Activated CD4-positive, alpha-beta memory T cell treated with anti-CD3 and anti-CD28 coated beads, Interleukin-2, amount 10 ng/mL, durations not matched to agents 7 days and 5 days (primary cell): ENCODE measurements around the gene ARHGAP4. TPM values are rescaled to one million over a fixed set of nuclear protein-coding genes. Genes with fewer than 3 reads are reported as not detected.

Experiments
- CTCF ChIA-PET: fragments of 350-600 bp; sonication (Branson Sonifier 250); formaldehyde crosslinking; loops from one replicate; lab custom pipeline; 2021; ENCODE audit warnings: antibody characterized with exemption, inconsistent platforms; lab: Charles Lee
- POLR2A ChIA-PET: fragments of 350-600 bp; sonication (Branson Sonifier 250); formaldehyde crosslinking; loops from one replicate; lab custom pipeline; 2021; ENCODE audit warnings: antibody characterized with exemption; lab: Charles Lee
- DNase-seq: peaks from one replicate; pipeline ENCODE4 v3.0.0-alpha.2; 2020
- H3K27ac Mint-ChIP-seq: one replicate; pipeline ENCODE4 v1.8.0; 2021; ENCODE audit warnings: mild to moderate bottlenecking, mixed read lengths
- H3K27me3 Mint-ChIP-seq: one replicate; pipeline ENCODE4 v1.8.0; 2021; ENCODE audit warnings: mixed read lengths
- H3K36me3 Mint-ChIP-seq: one replicate; pipeline ENCODE4 v1.8.0; 2021; ENCODE audit warnings: low read depth, mixed read lengths
- H3K4me1 Mint-ChIP-seq: one replicate; pipeline ENCODE4 v1.8.0; 2021; ENCODE audit warnings: mixed read lengths
- H3K4me3 Mint-ChIP-seq: one replicate; pipeline ENCODE4 v1.8.0; 2021; ENCODE audit warnings: mild to moderate bottlenecking, mixed read lengths
- H3K9me3 Mint-ChIP-seq: one replicate; pipeline ENCODE4 v1.8.0; 2021; ENCODE audit warnings: mixed read lengths
- total RNA-seq, 2 experiments: library from RNA; stranded (reverse); gene quantifications; one replicate each; pipeline ENCODE4 v1.2.3, GENCODE V29; 2021

The ARHGAP4 gene
- total RNA-seq, 2 experiments from 2014 or later, result 262 to 267 TPM

GRCh38 chrX:153908219-153908860, 17.7 kb downstream of the ARHGAP4 start:
- Mint-ChIP-seq H3K36me3 (peaks cover 13% of the 10 kb centered on the region), H3K9me3 (no peaks in the 10 kb centered on the region), H3K4me3 (no peak overlapping the region), H3K27me3 (no peaks in the 10 kb centered on the region), H3K27ac (no peak overlapping the region), H3K4me1 (peaks cover 21% of the 10 kb centered on the region)
- ChIA-PET POLR2A (interaction anchor here (1.7 to 9.4 kb wide), 2 partner anchors 17 to 58 kb away, joined by 4 to 114 read pairs; partner anchors contain the start of gene ARHGAP4), CTCF (no interaction called here)
- DNase-seq, result no peak

GRCh38 chrX:153907456-153907855, 18.6 kb downstream of the ARHGAP4 start:
- peaks cover 13% of the 10 kb centered on the region for H3K36me3 Mint-ChIP-seq
- H3K27me3 Mint-ChIP-seq, result no peaks in the 10 kb centered on the region
- H3K4me3 Mint-ChIP-seq, result no peak overlapping the region
- ChIA-PET POLR2A (interaction anchor here (1.1 to 9.4 kb wide), 5 partner anchors 10 to 126 kb away, joined by 3 to 114 read pairs (median 5); partner anchors contain the start of genes ARHGAP4, IDH3G and SSR4), CTCF (no interaction called here)
- no peaks in the 10 kb centered on the region for H3K9me3 Mint-ChIP-seq
- H3K4me1 Mint-ChIP-seq, result peaks cover 24% of the 10 kb centered on the region
- no peak overlapping the region for H3K27ac Mint-ChIP-seq
- DNase-seq, result no peak

DNA sequence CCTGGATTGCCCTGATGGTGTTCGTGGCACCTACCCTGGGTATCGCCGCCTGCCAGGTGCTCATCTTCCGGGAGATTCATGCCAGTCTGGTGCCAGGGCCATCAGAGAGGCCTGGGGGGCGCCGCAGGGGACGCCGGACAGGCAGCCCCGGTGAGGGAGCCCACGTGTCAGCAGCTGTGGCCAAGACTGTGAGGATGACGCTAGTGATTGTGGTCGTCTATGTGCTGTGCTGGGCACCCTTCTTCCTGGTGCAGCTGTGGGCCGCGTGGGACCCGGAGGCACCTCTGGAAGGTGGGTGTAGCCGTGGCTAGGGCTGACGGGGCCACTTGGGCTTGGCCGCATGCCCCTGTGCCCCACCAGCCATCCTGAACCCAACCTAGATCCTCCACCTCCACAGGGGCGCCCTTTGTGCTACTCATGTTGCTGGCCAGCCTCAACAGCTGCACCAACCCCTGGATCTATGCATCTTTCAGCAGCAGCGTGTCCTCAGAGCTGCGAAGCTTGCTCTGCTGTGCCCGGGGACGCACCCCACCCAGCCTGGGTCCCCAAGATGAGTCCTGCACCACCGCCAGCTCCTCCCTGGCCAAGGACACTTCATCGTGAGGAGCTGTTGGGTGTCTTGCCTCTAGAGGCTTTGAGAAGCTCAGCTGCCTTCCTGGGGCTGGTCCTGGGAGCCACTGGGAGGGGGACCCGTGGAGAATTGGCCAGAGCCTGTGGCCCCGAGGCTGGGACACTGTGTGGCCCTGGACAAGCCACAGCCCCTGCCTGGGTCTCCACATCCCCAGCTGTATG, 19.7 kb downstream of the ARHGAP4 start:
- H3K4me3 Mint-ChIP-seq, result no peak overlapping the region
- ChIA-PET POLR2A (interaction anchor here (0.8 to 9.4 kb wide), 6 partner anchors 11 to 459 kb away, joined by 3 to 114 read pairs (median 4); partner anchors contain the start of genes ARHGAP4, IDH3G and SSR4), CTCF (interaction anchor here (0.9 kb wide), 1 partner anchor 41 kb away, joined by 3 read pairs; no protein-coding TSS in a partner anchor)
- peaks cover 7% of the 10 kb centered on the region for H3K36me3 Mint-ChIP-seq
- DNase-seq, result no peak
- H3K9me3 Mint-ChIP-seq, result no peaks in the 10 kb centered on the region
- peaks cover 30% of the 10 kb centered on the region for H3K4me1 Mint-ChIP-seq
- no peaks in the 10 kb centered on the region for H3K27me3 Mint-ChIP-seq
- peak overlapping the region; percentile 16 for H3K27ac Mint-ChIP-seq

GRCh38 chrX:153905481-153906095, 20.5 kb downstream of the ARHGAP4 start:
- ChIA-PET CTCF (no interaction called here), POLR2A (interaction anchor here (0.8 to 9.4 kb wide), 4 partner anchors 14 to 460 kb away, joined by 3 to 114 read pairs (median 6); partner anchors contain the start of genes ARHGAP4, IDH3G and SSR4)
- H3K4me1 Mint-ChIP-seq, result peaks cover 37% of the 10 kb centered on the region

GRCh38 chrX:153903991-153904957, 21.8 kb downstream of the ARHGAP4 start, which contains the start of gene AVPR2:
TSS of gene AVPR2 (plus strand) at chrX:153904673. CDS start at chrX:153905146, 473 bp downstream.
- H3K36me3 Mint-ChIP-seq, result peaks cover 3% of the 10 kb centered on the region
- H3K4me1 Mint-ChIP-seq, result peaks cover 39% of the 10 kb centered on the region
- no peak within 1 kb of the TSS for H3K4me3 Mint-ChIP-seq
- H3K27me3 Mint-ChIP-seq, result no peaks in the 10 kb centered on the region
- H3K27ac Mint-ChIP-seq, result peak within 1 kb of the TSS; percentile 71
- no peaks in the 10 kb centered on the region for H3K9me3 Mint-ChIP-seq
- ChIA-PET CTCF (no interaction called here), POLR2A (no interaction called here)
- no peak for DNase-seq

More at GRCh38 chrX:153905481-153906095, 20.5 kb downstream of the ARHGAP4 start:
- Mint-ChIP-seq H3K4me3 (no peak overlapping the region), H3K9me3 (no peaks in the 10 kb centered on the region), H3K36me3 (peaks cover 7% of the 10 kb centered on the region), H3K27me3 (no peaks in the 10 kb centered on the region), H3K27ac (no peak overlapping the region)
- no peak for DNase-seq

DNA sequence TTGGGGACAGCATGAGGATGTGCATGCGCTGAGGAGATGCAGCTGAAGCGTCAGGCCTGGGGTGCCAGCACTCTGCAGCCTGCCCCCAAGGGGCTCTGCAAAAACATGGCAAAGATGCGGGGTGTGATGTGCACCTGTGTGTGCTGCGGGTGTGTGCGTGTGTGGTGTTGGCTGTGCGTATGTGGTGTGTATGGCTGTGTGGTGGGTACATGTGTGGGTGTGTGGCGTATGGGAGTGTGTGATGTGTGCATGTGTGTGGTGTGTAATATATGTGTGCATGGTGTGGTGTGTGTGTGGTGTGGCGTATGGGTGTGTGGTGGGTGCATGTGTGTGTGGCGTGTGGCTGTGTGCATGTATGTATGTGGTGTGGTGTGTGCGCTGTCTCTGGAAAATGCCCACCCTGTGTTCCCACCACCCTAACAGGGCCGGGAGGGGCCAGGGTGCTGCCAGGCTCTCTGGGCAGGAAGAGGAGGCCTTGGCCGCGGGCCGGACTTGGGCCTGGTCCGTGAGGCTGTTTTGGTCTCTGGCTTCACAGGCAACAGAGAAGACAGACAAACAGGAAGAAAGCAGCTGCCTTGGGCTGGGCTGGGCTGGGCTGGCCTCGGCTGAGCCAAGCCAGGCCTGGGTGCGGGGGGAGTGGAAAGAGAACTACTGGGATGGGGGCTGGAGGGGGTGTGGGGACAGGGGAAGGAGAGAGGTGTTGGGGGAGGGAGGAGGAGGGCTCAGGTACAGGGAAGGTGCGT, 22.7 kb downstream of the ARHGAP4 start:
- peaks cover 40% of the 10 kb centered on the region for H3K4me1 Mint-ChIP-seq
- peaks cover 3% of the 10 kb centered on the region for H3K36me3 Mint-ChIP-seq
- DNase-seq, result no peak
- ChIA-PET CTCF (no interaction called here), POLR2A (interaction anchor here (0.8 kb wide), 2 partner anchors 22 to 105 kb away, joined by 3 read pairs; no protein-coding TSS in a partner anchor)
- H3K27ac Mint-ChIP-seq, result peak overlapping the region; percentile 71
- no peaks in the 10 kb centered on the region for H3K9me3 Mint-ChIP-seq
- peaks cover 3% of the 10 kb centered on the region for H3K27me3 Mint-ChIP-seq
- H3K4me3 Mint-ChIP-seq, result no peak overlapping the region

DNA sequence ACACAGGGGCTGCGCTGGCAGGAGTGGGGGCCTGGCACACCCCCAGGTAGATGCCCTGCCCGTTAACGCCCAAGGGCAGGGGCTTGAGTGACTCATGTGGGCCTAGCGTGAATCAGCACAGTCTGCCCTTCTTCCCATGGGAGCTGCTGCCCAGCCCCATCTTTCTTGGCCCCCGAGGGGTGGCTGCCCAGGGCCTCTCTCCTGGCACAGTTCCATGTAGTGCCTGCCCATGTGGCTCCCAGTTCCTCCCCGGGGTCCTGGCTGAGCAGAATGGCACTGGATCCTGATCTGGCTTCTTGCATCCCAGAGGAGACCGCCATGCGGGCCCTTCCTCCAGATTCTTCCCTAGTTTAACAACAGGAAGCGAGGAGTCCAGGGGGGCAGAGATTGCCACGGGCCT, 23.7 kb downstream of the ARHGAP4 start:
- Mint-ChIP-seq H3K27me3 (peaks cover 8% of the 10 kb centered on the region), H3K4me1 (peaks cover 40% of the 10 kb centered on the region), H3K36me3 (no peaks in the 10 kb centered on the region), H3K9me3 (no peaks in the 10 kb centered on the region), H3K27ac (no peak overlapping the region), H3K4me3 (no peak overlapping the region)
- ChIA-PET POLR2A (interaction anchor here (0.8 to 1.4 kb wide), 3 partner anchors 21 to 104 kb away, joined by 3 read pairs; no protein-coding TSS in a partner anchor), CTCF (no interaction called here)
- DNase-seq, result no peak

GRCh38 chrX:153901753-153902140, 24.3 kb downstream of the ARHGAP4 start:
- no peak overlapping the region for H3K27ac Mint-ChIP-seq
- no peak overlapping the region for H3K4me3 Mint-ChIP-seq
- peaks cover 8% of the 10 kb centered on the region for H3K27me3 Mint-ChIP-seq
- H3K9me3 Mint-ChIP-seq, result no peaks in the 10 kb centered on the region
- no peaks in the 10 kb centered on the region for H3K36me3 Mint-ChIP-seq
- CTCF ChIA-PET, result no interaction called here
- peaks cover 40% of the 10 kb centered on the region for H3K4me1 Mint-ChIP-seq
- POLR2A ChIA-PET, result interaction anchor here (1.4 kb wide), 1 partner anchor 21 kb away, joined by 3 read pairs; no protein-coding TSS in a partner anchor
- DNase-seq, result no peak

DNA sequence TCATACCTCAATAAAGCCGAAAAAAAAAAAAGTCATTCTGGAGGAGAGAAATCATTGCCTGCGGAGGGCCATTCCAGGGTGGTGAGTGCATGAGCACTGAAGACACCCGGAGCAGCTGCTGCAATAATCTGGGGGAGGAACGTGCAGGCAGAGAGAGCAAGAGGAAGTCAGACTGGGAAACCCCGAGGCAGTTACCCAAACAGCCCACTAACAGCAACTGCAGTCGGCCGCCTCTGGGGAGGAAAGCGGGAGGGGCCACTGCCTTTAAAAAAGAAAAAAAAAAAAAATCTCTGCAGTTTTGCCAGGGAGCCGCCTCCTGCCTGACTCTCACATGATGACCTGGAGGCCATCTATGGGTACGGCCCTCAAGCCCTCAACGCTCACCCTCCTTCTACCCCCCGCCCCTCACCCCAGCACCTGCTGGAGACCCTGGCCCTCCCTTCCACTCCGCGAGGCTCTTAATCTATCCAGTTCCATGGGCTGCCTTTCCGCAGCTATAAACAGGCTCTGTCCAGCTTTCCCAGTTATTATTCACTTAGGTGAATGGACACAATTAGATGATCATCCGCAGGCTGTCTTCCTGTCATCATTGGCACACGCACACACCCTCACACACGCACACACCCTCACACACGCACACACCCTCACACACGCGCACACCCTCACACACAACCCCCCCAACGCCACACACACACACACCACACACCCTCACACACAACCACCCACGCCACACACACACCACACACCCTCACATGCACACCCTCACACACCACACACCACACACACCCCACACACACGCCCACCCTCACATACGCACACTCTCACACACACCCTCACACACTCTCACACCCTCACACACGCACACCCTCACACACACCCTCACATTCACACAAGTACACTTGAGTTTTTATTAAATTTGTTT, 25.0 kb downstream of the ARHGAP4 start:
- POLR2A ChIA-PET, result interaction anchor here (1.0 to 1.4 kb wide), 2 partner anchors 22 to 82 kb away, joined by 3 read pairs; no protein-coding TSS in a partner anchor
- DNase-seq, result peak; percentile 64
- CTCF ChIA-PET, result no interaction called here
- Mint-ChIP-seq H3K4me3 (peak overlapping the region; percentile 40), H3K27ac (peak overlapping the region; percentile 40), H3K27me3 (peaks cover 8% of the 10 kb centered on the region), H3K36me3 (no peaks in the 10 kb centered on the region), H3K9me3 (no peaks in the 10 kb centered on the region), H3K4me1 (peaks cover 35% of the 10 kb centered on the region)

DNA sequence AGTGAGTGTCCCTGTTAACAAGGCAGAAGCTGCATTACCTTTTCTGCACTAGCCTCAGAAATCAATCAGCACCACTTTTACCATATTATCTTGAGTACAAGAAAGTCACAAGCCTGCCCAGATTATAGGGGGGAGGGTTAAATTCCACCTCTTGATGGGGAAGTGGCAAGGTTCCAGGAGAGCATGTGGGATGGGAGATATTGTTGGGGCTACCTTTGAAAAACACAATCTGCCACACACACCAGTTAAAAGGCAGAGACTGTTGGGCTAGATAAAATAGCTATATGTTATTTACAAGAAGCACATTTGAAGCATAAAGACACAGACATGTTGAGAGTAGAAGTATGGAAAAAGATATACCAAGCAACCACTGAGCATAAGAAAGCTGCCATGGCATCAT, 28.2 kb downstream of the ARHGAP4 start:
- Mint-ChIP-seq H3K36me3 (no peaks in the 10 kb centered on the region), H3K9me3 (no peaks in the 10 kb centered on the region), H3K4me3 (no peak overlapping the region), H3K27ac (no peak overlapping the region), H3K27me3 (peaks cover 18% of the 10 kb centered on the region), H3K4me1 (peaks cover 18% of the 10 kb centered on the region)
- no peak for DNase-seq
- POLR2A ChIA-PET, result no interaction called here
- CTCF ChIA-PET, result no interaction called here
